MM.1S (cell line): ENCODE results near the gene CIPC.

Experiments used
- DNase-seq: peaks from one replicate; pipeline ENCODE4 v3.0.0-alpha.2; 2015
- H2AFZ ChIP-seq: fragments of 300-600 bp; sonication (generic); 2 replicates; pipeline ENCODE4 v1.6.0; 2016; ENCODE audit warnings: antibody characterized with exemption, low read length
- H3F3A ChIP-seq: fragments of 300-600 bp; sonication (generic); 2 replicates; pipeline ENCODE4 v1.6.1; 2016; ENCODE audit warnings: mild to moderate bottlenecking, antibody characterized with exemption, low read length, moderate library complexity, mixed read lengths; ENCODE audit not compliant: insufficient read depth
- H3K27ac ChIP-seq: fragments of 300-600 bp; sonication (generic); 2 replicates; pipeline ENCODE4 v1.5.1; 2016; ENCODE audit warnings: mild to moderate bottlenecking, low read length
- H3K27me3 ChIP-seq: fragments of 300-600 bp; sonication (generic); replicated peaks from 2 replicates; pipeline ENCODE4 v1.6.0; 2016; ENCODE audit warnings: low read length; ENCODE audit not compliant: insufficient read depth
- H3K36me3 ChIP-seq: fragments of 300-600 bp; sonication (generic); replicated peaks from 2 replicates; pipeline ENCODE4 v1.6.1; 2016; ENCODE audit warnings: mild to moderate bottlenecking, low read length, mixed read lengths; ENCODE audit not compliant: insufficient read depth
- H3K4me1 ChIP-seq: fragments of 300-600 bp; sonication (generic); 2 replicates; pipeline ENCODE4 v1.6.1; 2016; ENCODE audit warnings: low read length, mixed read lengths
- H3K4me2 ChIP-seq: fragments of 300-600 bp; sonication (generic); 2 replicates; pipeline ENCODE4 v1.6.0; 2016; ENCODE audit warnings: low read depth, low read length
- H3K4me3 ChIP-seq: fragments of 300-600 bp; sonication (generic); 2 replicates; pipeline ENCODE4 v1.5.1; 2016; ENCODE audit warnings: low read length, mixed read lengths
- H3K79me2 ChIP-seq: fragments of 300-600 bp; sonication (generic); 2 replicates; pipeline ENCODE4 v1.6.1; 2016; ENCODE audit warnings: mixed run types, low read length, mixed read lengths
- H3K9ac ChIP-seq: fragments of 300-600 bp; sonication (generic); 2 replicates; pipeline ENCODE4 v1.6.1; 2016; ENCODE audit warnings: low read length, mixed read lengths
- H3K9me2 ChIP-seq: fragments of 300-600 bp; sonication (generic); replicated peaks from 2 replicates; pipeline ENCODE4 v1.6.1; 2016; ENCODE audit warnings: mild to moderate bottlenecking, low read length, mixed read lengths; ENCODE audit not compliant: insufficient read depth
- H3K9me3 ChIP-seq: fragments of 300-600 bp; sonication (generic); replicated peaks from 2 replicates; pipeline ENCODE4 v1.6.1; 2016; ENCODE audit warnings: mild to moderate bottlenecking, low read length, mixed read lengths; ENCODE audit not compliant: insufficient read depth
- H4K20me1 ChIP-seq: fragments of 300-600 bp; sonication (generic); 2 replicates; pipeline ENCODE4 v1.6.1; 2016; ENCODE audit warnings: mild to moderate bottlenecking, low read length, moderate library complexity, mixed read lengths; ENCODE audit not compliant: insufficient read depth
- CTCF ChIP-seq: fragments of 300-600 bp; sonication (generic); IDR thresholded peaks from 2 replicates; pipeline ENCODE4 v1.5.1; 2016; ENCODE audit warnings: antibody characterized with exemption, low read length, mixed read lengths
- EZH2 ChIP-seq: fragments of 300-600 bp; sonication (generic); optimal IDR thresholded peaks from 2 replicates; pipeline ENCODE3; 2017; ENCODE audit warnings: low read depth, mild to moderate bottlenecking, antibody characterized with exemption, low read length, mixed read lengths
- EZH2phosphoT487 ChIP-seq: fragments of 300-600 bp; sonication (generic); IDR thresholded peaks from 2 replicates; pipeline ENCODE4 v1.6.1; 2018; ENCODE audit warnings: antibody characterized with exemption, low read length

The CIPC gene

GRCh38 chr14:77119851-77120250, 21.8 kb downstream of the CIPC start:
- Histone ChIP-seq H3K4me1 (peaks cover 19% of the 10 kb centered on the region), H3K4me2 (no peak overlapping the region)

GRCh38 chr14:77120771-77121743, 23.0 kb downstream of the CIPC start:
- Histone ChIP-seq H3K36me3 (no peaks in the 10 kb centered on the region), H4K20me1 (no peaks in the 10 kb centered on the region), H3F3A (peaks cover 11% of the 10 kb centered on the region), H3K4me2 (peak overlapping the region; percentile 37; the same call in 1 of the 2 replicates), H3K9me3 (no peaks in the 10 kb centered on the region), H3K4me1 (peaks cover 19% of the 10 kb centered on the region), H3K4me3 (no peak overlapping the region), H3K27me3 (peaks cover 7% of the 10 kb centered on the region; the same call in 1 of the 2 replicates), H3K79me2 (no peaks in the 10 kb centered on the region), H3K9me2 (no peaks in the 10 kb centered on the region), H3K9ac (no peak overlapping the region), H3K27ac (peak overlapping the region; percentile 41; the same call in 1 of the 2 replicates), H2AFZ (no peak overlapping the region)
- TF ChIP-seq CTCF: no peak
- DNase-seq: peak; percentile 51

More at GRCh38 chr14:77119851-77120250, 21.8 kb downstream of the CIPC start:
- H3K9me2 ChIP-seq: no peaks in the 10 kb centered on the region
- H3K27ac ChIP-seq: no peak overlapping the region
- no peaks in the 10 kb centered on the region for H3K79me2 ChIP-seq
- no peak overlapping the region for H2AFZ ChIP-seq
- H4K20me1 ChIP-seq: no peaks in the 10 kb centered on the region
- H3K9me3 ChIP-seq: no peaks in the 10 kb centered on the region
- H3K27me3 ChIP-seq: no peaks in the 10 kb centered on the region
- no peak overlapping the region for H3K4me3 ChIP-seq
- H3K9ac ChIP-seq: no peak overlapping the region
- TF ChIP-seq EZH2 (no peak), EZH2phosphoT487 (no peak), CTCF (no peak)
- no peak for DNase-seq
- no peaks in the 10 kb centered on the region for H3K36me3 ChIP-seq
- peaks cover 11% of the 10 kb centered on the region for H3F3A ChIP-seq

GRCh38 chr14:77122526-77123125, 24.6 kb downstream of the CIPC start:
- Histone ChIP-seq H3K4me1 (peaks cover 19% of the 10 kb centered on the region), H3K27ac (no peak overlapping the region), H3K36me3 (no peaks in the 10 kb centered on the region), H3K4me2 (no peak overlapping the region), H3K27me3 (peaks cover 10% of the 10 kb centered on the region), H4K20me1 (no peaks in the 10 kb centered on the region), H3F3A (peaks cover 11% of the 10 kb centered on the region), H3K9ac (no peak overlapping the region), H3K4me3 (no peak overlapping the region), H2AFZ (no peak overlapping the region), H3K9me3 (no peaks in the 10 kb centered on the region), H3K79me2 (no peaks in the 10 kb centered on the region), H3K9me2 (no peaks in the 10 kb centered on the region)
- TF ChIP-seq EZH2: no peak
- no peak for TF ChIP-seq CTCF
- no peak for TF ChIP-seq EZH2phosphoT487
- DNase-seq: no peak
